PC-3 (cell line): ENCODE data around the gene BICDL2. TPM values are rescaled to one million over a fixed set of nuclear protein-coding genes. Genes with fewer than 3 reads are reported as not detected.
A peak's percentile ranks its signal among the peaks of the same experiment; 100 is the strongest.

ENCODE experiments used
- ATAC-seq: fragments of 200-7000 bp; cut with Tn5 transposase; 2 replicates; pipeline ENCODE4 v1.9.1; 2020; ENCODE audit warnings: mild to moderate bottlenecking, moderate library complexity
- BruUV-seq: library from RNA; stranded (reverse); fragments of 400-500 nt; replicated peaks from 2 replicates; lab custom pipeline; 2021; lab: Mats Ljungman, UMichigan
- CTCF ChIA-PET: fragments of 300-600 bp; sonication (Branson Sonifier 250); formaldehyde crosslinking; loops from one replicate; lab custom pipeline; 2022; ENCODE audit warnings: antibody characterized with exemption; lab: Charles Lee
- POLR2A ChIA-PET: fragments of 300-600 bp; sonication (Branson Sonifier 250); formaldehyde crosslinking; loops from one replicate; lab custom pipeline; 2022; ENCODE audit warnings: antibody characterized with exemption; ENCODE audit not compliant: unreplicated experiment; lab: Charles Lee
- DNase-seq: peaks from one replicate; pipeline ENCODE4 v3.0.0-alpha.2; 2015
- H2AFZ ChIP-seq: fragments of 300-600 bp; sonication (generic); 2 replicates; pipeline ENCODE4 v1.6.0; 2016; ENCODE audit warnings: antibody characterized with exemption, low read length
- H3F3A ChIP-seq: fragments of 300-600 bp; sonication (generic); one replicate; pipeline ENCODE4 v1.6.0; 2017; ENCODE audit warnings: antibody characterized with exemption, low read length, control low read depth, mild to moderate bottlenecking; ENCODE audit not compliant: unreplicated experiment
- H3K27ac ChIP-seq: fragments of 300-600 bp; sonication (generic); 2 replicates; pipeline ENCODE4 v1.5.1; 2016; ENCODE audit warnings: mild to moderate bottlenecking, low read length
- H3K27me3 ChIP-seq: fragments of 300-600 bp; sonication (generic); 2 replicates; pipeline ENCODE4 v1.6.1; 2016; ENCODE audit warnings: low read length, mixed read lengths
- H3K36me3 ChIP-seq: fragments of 300-600 bp; sonication (generic); 2 replicates; pipeline ENCODE4 v1.6.1; 2016; ENCODE audit warnings: low read depth, mixed run types, low read length, mixed read lengths
- H3K4me1 ChIP-seq: fragments of 300-600 bp; sonication (generic); 2 replicates; pipeline ENCODE4 v1.5.1; 2016; ENCODE audit warnings: low read length; ENCODE audit not compliant: insufficient read depth
- H3K4me2 ChIP-seq: fragments of 300-600 bp; sonication (generic); 2 replicates; pipeline ENCODE4 v1.6.0; 2016; ENCODE audit warnings: low read length
- H3K4me3 ChIP-seq: fragments of 300-600 bp; sonication (generic); 2 replicates; pipeline ENCODE4 v1.5.1; 2016; ENCODE audit warnings: mild to moderate bottlenecking, low read length, mixed read lengths
- H3K79me2 ChIP-seq: fragments of 300-600 bp; sonication (generic); 2 replicates; pipeline ENCODE4 v1.6.1; 2017; ENCODE audit warnings: low read length, mixed read lengths
- H3K9ac ChIP-seq: fragments of 300-600 bp; sonication (generic); 2 replicates; pipeline ENCODE4 v1.6.0; 2016; ENCODE audit warnings: mild to moderate bottlenecking, low read length
- H3K9me2 ChIP-seq: fragments of 300-600 bp; sonication (generic); replicated peaks from 2 replicates; pipeline ENCODE4 v1.6.1; 2016; ENCODE audit warnings: mixed run types, low read length, mixed read lengths
- H3K9me3 ChIP-seq: fragments of 300-600 bp; sonication (generic); 2 replicates; pipeline ENCODE4 v1.6.1; 2016; ENCODE audit warnings: low read length, mixed read lengths
- H4K20me1 ChIP-seq: fragments of 300-600 bp; sonication (generic); 2 replicates; pipeline ENCODE4 v1.6.1; 2016; ENCODE audit warnings: low read length, mixed read lengths
- EZH2 ChIP-seq: fragments of 300-600 bp; sonication (generic); IDR thresholded peaks from one replicate; pipeline ENCODE4 v1.6.1; 2017; ENCODE audit warnings: antibody characterized with exemption, mild to moderate bottlenecking, low read length; ENCODE audit not compliant: unreplicated experiment
- EZH2phosphoT487 ChIP-seq: fragments of 300-600 bp; sonication (generic); IDR thresholded peaks from 2 replicates; pipeline ENCODE4 v1.6.1; 2018; ENCODE audit warnings: mild to moderate bottlenecking, antibody characterized with exemption, low read length, borderline replicate concordance
- intact Hi-C: fragments of 100-400 bp; cut with micrococcal nuclease; formaldehyde crosslinking; loops from 2 replicates; pipeline ENCODE4 v1.9.0; 2023
- total RNA-seq: library from RNA; depleted of rRNA; stranded (reverse); fragments of >200 nt; gene quantifications from 2 replicates; pipeline ENCODE4 v1.2.3, GENCODE V29; 2014
- TF ChIP-seq, protein P1 (sequence below): fragments of 300-600 bp; sonication (generic); conservative IDR thresholded peaks from 2 replicates; pipeline ENCODE4 v1.5.1; 2017; ENCODE audit warnings: antibody characterized with exemption, low read depth, mild to moderate bottlenecking, low read length

The BICDL2 gene
- total RNA-seq, 1 experiment from 2014 or later = 16.3 TPM

GRCh38 chr16:3022208-3022683, 14.5 kb downstream of the BICDL2 start:
- CTCF ChIA-PET = interaction anchor here (1.8 kb wide), 1 partner anchor 12 kb away, joined by 6 read pairs; no protein-coding TSS in a partner anchor

DNA sequence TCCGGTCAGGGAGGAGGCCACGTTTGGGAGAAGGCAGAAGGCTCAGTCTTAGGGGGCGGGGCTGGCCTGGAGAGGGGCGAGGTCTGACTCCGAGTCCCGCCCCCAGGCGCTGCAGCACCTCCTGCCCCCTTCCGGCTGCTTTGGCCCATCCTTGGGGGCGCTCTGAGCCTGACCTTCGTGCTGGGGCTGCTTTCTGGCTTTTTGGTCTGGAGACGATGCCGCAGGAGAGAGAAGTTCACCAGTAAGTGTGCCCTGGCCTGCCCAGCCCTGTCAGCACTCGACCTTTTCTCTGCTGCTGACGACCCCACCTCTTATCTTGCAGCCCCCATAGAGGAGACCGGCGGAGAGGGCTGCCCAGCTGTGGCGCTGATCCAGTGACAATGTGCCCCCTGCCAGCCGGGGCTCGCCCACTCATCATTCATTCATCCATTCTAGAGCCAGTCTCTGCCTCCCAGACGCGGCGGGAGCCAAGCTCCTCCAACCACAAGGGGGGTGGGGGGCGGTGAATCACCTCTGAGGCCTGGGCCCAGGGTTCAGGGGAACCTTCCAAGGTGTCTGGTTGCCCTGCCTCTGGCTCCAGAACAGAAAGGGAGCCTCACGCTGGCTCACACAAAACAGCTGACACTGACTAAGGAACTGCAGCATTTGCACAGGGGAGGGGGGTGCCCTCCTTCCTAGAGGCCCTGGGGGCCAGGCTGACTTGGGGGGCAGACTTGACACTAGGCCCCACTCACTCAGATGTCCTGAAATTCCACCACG, 15.1 kb downstream of the BICDL2 start:
- Histone ChIP-seq H3K36me3 (peaks cover 10% of the 10 kb centered on the region), H3K9ac (peak overlapping the region; percentile 91), H2AFZ (no peak overlapping the region), H3F3A (no peaks in the 10 kb centered on the region), H3K79me2 (peaks cover 12% of the 10 kb centered on the region), H4K20me1 (no peaks in the 10 kb centered on the region), H3K4me2 (peak overlapping the region; percentile 99), H3K4me1 (peaks cover 18% of the 10 kb centered on the region), H3K9me3 (no peaks in the 10 kb centered on the region), H3K27me3 (no peaks in the 10 kb centered on the region), H3K27ac (peak overlapping the region; percentile 100), H3K9me2 (no peaks in the 10 kb centered on the region), H3K4me3 (peak overlapping the region; percentile 94)
- ATAC-seq = peak; percentile 17
- ChIA-PET CTCF (interaction anchor here (1.8 kb wide), 1 partner anchor 11 kb away, joined by 6 read pairs; no protein-coding TSS in a partner anchor), POLR2A (interaction anchor here (0.5 to 1.7 kb wide), 5 partner anchors 11 to 63 kb away, joined by 3 to 18 read pairs (median 6); no protein-coding TSS in a partner anchor)
- intact Hi-C loops = no loop called here
- no peak for TF ChIP-seq EZH2
- TF ChIP-seq, protein P1, sequence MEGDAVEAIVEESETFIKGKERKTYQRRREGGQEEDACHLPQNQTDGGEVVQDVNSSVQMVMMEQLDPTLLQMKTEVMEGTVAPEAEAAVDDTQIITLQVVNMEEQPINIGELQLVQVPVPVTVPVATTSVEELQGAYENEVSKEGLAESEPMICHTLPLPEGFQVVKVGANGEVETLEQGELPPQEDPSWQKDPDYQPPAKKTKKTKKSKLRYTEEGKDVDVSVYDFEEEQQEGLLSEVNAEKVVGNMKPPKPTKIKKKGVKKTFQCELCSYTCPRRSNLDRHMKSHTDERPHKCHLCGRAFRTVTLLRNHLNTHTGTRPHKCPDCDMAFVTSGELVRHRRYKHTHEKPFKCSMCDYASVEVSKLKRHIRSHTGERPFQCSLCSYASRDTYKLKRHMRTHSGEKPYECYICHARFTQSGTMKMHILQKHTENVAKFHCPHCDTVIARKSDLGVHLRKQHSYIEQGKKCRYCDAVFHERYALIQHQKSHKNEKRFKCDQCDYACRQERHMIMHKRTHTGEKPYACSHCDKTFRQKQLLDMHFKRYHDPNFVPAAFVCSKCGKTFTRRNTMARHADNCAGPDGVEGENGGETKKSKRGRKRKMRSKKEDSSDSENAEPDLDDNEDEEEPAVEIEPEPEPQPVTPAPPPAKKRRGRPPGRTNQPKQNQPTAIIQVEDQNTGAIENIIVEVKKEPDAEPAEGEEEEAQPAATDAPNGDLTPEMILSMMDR = no peak; the same call in 1 of the 2 replicates
- TF ChIP-seq EZH2phosphoT487 = peak; percentile 39; the same call in 1 of the 2 replicates
- BruUV-seq = TSS peak; percentile 49
- peak; percentile 90 for DNase-seq

More at GRCh38 chr16:3022208-3022683, 14.5 kb downstream of the BICDL2 start:
- Histone ChIP-seq H3K4me2 (peak overlapping the region; percentile 99), H4K20me1 (no peaks in the 10 kb centered on the region), H3K27me3 (no peaks in the 10 kb centered on the region), H3K4me3 (peak overlapping the region; percentile 94), H3F3A (no peaks in the 10 kb centered on the region), H3K27ac (peak overlapping the region; percentile 100), H2AFZ (no peak overlapping the region), H3K4me1 (peaks cover 18% of the 10 kb centered on the region), H3K9me3 (no peaks in the 10 kb centered on the region), H3K9ac (peak overlapping the region; percentile 91), H3K79me2 (peaks cover 12% of the 10 kb centered on the region), H3K9me2 (no peaks in the 10 kb centered on the region), H3K36me3 (peaks cover 10% of the 10 kb centered on the region)
- POLR2A ChIA-PET = interaction anchor here (0.5 to 0.8 kb wide), 3 partner anchors 12 to 63 kb away, joined by 3 to 6 read pairs (median 3); no protein-coding TSS in a partner anchor
- no peak for TF ChIP-seq EZH2
- TF ChIP-seq EZH2phosphoT487 = 0 out of 2 replicates have a peak, but pooled peaks have one; percentile 1
- ATAC-seq (peak; percentile 6), DNase-seq (peak; percentile 89)
- intact Hi-C loops = no loop called here
- TSS peak; percentile 55 for BruUV-seq

- Histone ChIP-seq H3K4me1 (peaks cover 18% of the 10 kb centered on the region), H3F3A (no peaks in the 10 kb centered on the region), H3K4me2 (peak overlapping the region; percentile 99), H2AFZ (no peak overlapping the region), H3K9me3 (no peaks in the 10 kb centered on the region), H4K20me1 (no peaks in the 10 kb centered on the region), H3K27me3 (no peaks in the 10 kb centered on the region), H3K36me3 (peaks cover 10% of the 10 kb centered on the region), H3K79me2 (peaks cover 12% of the 10 kb centered on the region), H3K4me3 (peak overlapping the region; percentile 94), H3K9me2 (no peaks in the 10 kb centered on the region), H3K27ac (peak overlapping the region; percentile 100), H3K9ac (peak overlapping the region; percentile 91)
- no TSS peak for BruUV-seq
- POLR2A ChIA-PET = interaction anchor here (0.7 to 1.7 kb wide), 4 partner anchors 7 to 17 kb away, joined by 5 to 18 read pairs (median 10); no protein-coding TSS in a partner anchor
- intact Hi-C loops = no loop called here
- ATAC-seq = peak; percentile 20
- CTCF ChIA-PET = interaction anchor here (0.8 to 1.2 kb wide), 2 partner anchors 10 to 294 kb away, joined by 3 to 5 read pairs; no protein-coding TSS in a partner anchor
- TF ChIP-seq EZH2 (no peak), EZH2phosphoT487 (peak; percentile 49; the same call in 1 of the 2 replicates)
- peak; percentile 88 for DNase-seq
Measured at GRCh38 chr16:3020604-3021448, 15.9 kb downstream of the BICDL2 start.
